CD4-positive, CD25-positive, alpha-beta regulatory T cell (primary cell): ENCODE measurements around the gene MCM3AP. TPM values are rescaled to one million over a fixed set of nuclear protein-coding genes. Genes with fewer than 3 reads are reported as not detected.
A peak's percentile ranks its signal among the peaks of the same experiment; 100 is the strongest.

ENCODE experiments used
- ATAC-seq, 2 donors: fragments of 150-1000 bp; cut with Tn5 transposase; one replicate each; pipeline ENCODE4 v1.10.0; 2021; ENCODE audit warnings: low read depth in 2 of 2, moderate number of reproducible peaks in 2 of 2, moderate library complexity in 1 of 2
- DNase-seq, 3 donors: peaks; one replicate each; pipeline versions ENCODE4 v3.0.0 to v3.0.0-alpha.2; 2012 to 2022; ENCODE audit warnings: mixed read lengths in 1 of 3
- H3K27ac ChIP-seq: one replicate; pipeline ENCODE4 v1.7.0; 2013; ENCODE audit warnings: mild to moderate bottlenecking, low read length; ENCODE audit not compliant: insufficient read depth, poor library complexity, severe bottlenecking
- H3K27me3 ChIP-seq: one replicate; pipeline ENCODE4 v1.7.0; 2013; ENCODE audit warnings: low read length; ENCODE audit not compliant: control insufficient read depth, insufficient read depth
- H3K36me3 ChIP-seq: one replicate; pipeline ENCODE4 v1.7.0; 2013; ENCODE audit warnings: mild to moderate bottlenecking, low read length, moderate library complexity; ENCODE audit not compliant: control insufficient read depth, insufficient read depth
- H3K4me1 ChIP-seq: 2 replicates; pipeline ENCODE4 v1.7.0; 2013; ENCODE audit warnings: mild to moderate bottlenecking, low read length; ENCODE audit not compliant: insufficient read depth, control insufficient read depth, poor library complexity, severe bottlenecking
- H3K4me3 ChIP-seq: one replicate; pipeline ENCODE4 v1.7.0; 2013; ENCODE audit warnings: low read depth, mild to moderate bottlenecking, low read length, moderate library complexity
- H3K9me3 ChIP-seq, 2 experiments: 1 replicate in 1 of 2; 2 replicates in 1 of 2; pipeline ENCODE4 v1.7.0; 2013; ENCODE audit warnings: low read length in 2 of 2, mild to moderate bottlenecking in 1 of 2, moderate library complexity in 1 of 2; ENCODE audit not compliant: control insufficient read depth in 2 of 2
- H3K27ac Mint-ChIP-seq, 3 donors: one replicate each; pipeline ENCODE4 v1.8.0; 2020 to 2022; ENCODE audit warnings: mild to moderate bottlenecking in 3 of 3, mixed read lengths in 3 of 3, moderate library complexity in 2 of 3
- H3K27me3 Mint-ChIP-seq: one replicate; pipeline ENCODE4 v1.8.0; 2022; ENCODE audit warnings: mild to moderate bottlenecking, mixed read lengths
- H3K36me3 Mint-ChIP-seq: one replicate; pipeline ENCODE4 v1.8.0; 2020; ENCODE audit warnings: mixed read lengths
- H3K4me1 Mint-ChIP-seq, 4 donors: one replicate each; pipeline ENCODE4 v1.8.0; 2020 to 2022; ENCODE audit warnings: mixed read lengths in 4 of 4, mild to moderate bottlenecking in 1 of 4
- H3K4me3 Mint-ChIP-seq, 4 donors: one replicate each; pipeline ENCODE4 v1.8.0; 2020 to 2022; ENCODE audit warnings: mild to moderate bottlenecking in 4 of 4, mixed read lengths in 4 of 4, moderate library complexity in 3 of 4
- H3K9me3 Mint-ChIP-seq, 7 donors: one replicate each; pipeline ENCODE4 v1.8.0; 2020 to 2022; ENCODE audit warnings: mixed read lengths in 7 of 7, mild to moderate bottlenecking in 3 of 7, moderate library complexity in 2 of 7
- polyA plus RNA-seq, 4 donors: library from polyadenylated mRNA; unstranded; fragments of 300-500 nt; fragmentation: Illumina TruSeq; gene quantifications; one replicate each; pipeline ENCODE4 v1.2.3, GENCODE V29; 2021
- total RNA-seq: library from RNA; stranded (reverse); gene quantifications from one replicate; pipeline ENCODE4 v1.2.3, GENCODE V29; 2022

MCM3AP gene
- total and polyA plus RNA-seq, 5 donors from 2014 or later, result 30.7 to 139 (median 45.3) TPM

DNA sequence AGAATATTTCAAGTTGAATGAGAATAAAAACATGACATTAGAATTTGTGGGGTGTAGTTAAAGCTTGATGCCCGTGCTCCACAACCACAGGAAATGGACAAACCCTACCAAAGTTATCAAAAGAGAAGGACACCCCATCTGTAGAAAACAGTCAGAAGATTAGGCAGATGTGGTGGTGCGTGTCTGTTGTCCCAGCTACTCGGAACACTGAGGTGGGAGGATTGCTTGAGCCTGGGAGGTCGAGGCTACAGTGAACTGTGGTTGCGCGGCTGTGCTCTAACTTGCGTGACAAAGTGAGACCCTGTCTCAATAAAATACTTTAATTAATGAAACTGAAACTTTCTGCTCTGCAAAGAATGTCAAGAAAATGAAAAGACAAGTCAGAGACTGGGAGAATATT is 99.7 kb downstream of the MCM3AP start:
- Mint-ChIP-seq H3K4me1 (peaks cover 0 to 15% (median 5%) of the 10 kb centered on the region in 4 donors), H3K27ac (peak overlapping the region in 1 of 3 donors; percentile 88), H3K36me3 (no peaks in the 10 kb centered on the region), H3K27me3 (no peaks in the 10 kb centered on the region), H3K9me3 (no peaks in the 10 kb centered on the region), H3K4me3 (peak overlapping the region; percentile 46 to 90 (median 78))
- H3K36me3 ChIP-seq, result no peaks in the 10 kb centered on the region
- H3K9me3 ChIP-seq, result no peaks in the 10 kb centered on the region
- no peak overlapping the region for H3K27ac ChIP-seq
- no peak overlapping the region for H3K4me3 ChIP-seq
- no peaks in the 10 kb centered on the region for H3K27me3 ChIP-seq
- H3K4me1 ChIP-seq, result peaks cover 10% of the 10 kb centered on the region
- ATAC-seq (no peak), DNase-seq (no peak)

Other genes starting within 250 kb of the MCM3AP start
- gene COL6A2, start 187.5 kb downstream of the MCM3AP start, total RNA-seq, result 12.9 TPM
- 1 to 10 TPM in 2 of 4 donors, under 1 TPM in 2; 0.08 to 3.8 (median 0.83) TPM for gene COL6A2, start 187.5 kb downstream of the MCM3AP start, polyA plus RNA-seq
- not detected for gene FTCD, start 130.0 kb downstream of the MCM3AP start, total RNA-seq
- under 1 TPM in 1 of 4 donors, not detected in 3; 0.38 TPM for gene FTCD, start 130.0 kb downstream of the MCM3AP start, polyA plus RNA-seq
- gene SPATC1L, start 101.2 kb downstream of the MCM3AP start, total RNA-seq, result 1.7 TPM
- 1 to 10 TPM; 2.5 to 9.2 (median 6.2) TPM for gene SPATC1L, start 101.2 kb downstream of the MCM3AP start, polyA plus RNA-seq
- 51.6 TPM for gene LSS, start 56.8 kb downstream of the MCM3AP start, total RNA-seq
- gene LSS, start 56.8 kb downstream of the MCM3AP start, polyA plus RNA-seq, result 10 to 100 TPM in 3 of 4 donors, 1 to 10 TPM in 1; 8.8 to 18.0 (median 12.3) TPM
- gene YBEY, start 731 bp upstream of the MCM3AP start, total RNA-seq, result 10.9 TPM
- gene YBEY, start 731 bp upstream of the MCM3AP start, polyA plus RNA-seq, result 10 to 100 TPM; 13.6 to 18.3 (median 15.4) TPM
- 5.2 TPM for gene C21orf58, start 38.3 kb upstream of the MCM3AP start, total RNA-seq
- under 1 TPM; 0.64 to 0.96 (median 0.83) TPM for gene C21orf58, start 38.3 kb upstream of the MCM3AP start, polyA plus RNA-seq
- 64.5 TPM for gene PCNT, start 38.5 kb upstream of the MCM3AP start, total RNA-seq
- 10 to 100 TPM in 2 of 4 donors, 1 to 10 TPM in 2; 5.3 to 13.7 (median 9.5) TPM for gene PCNT, start 38.5 kb upstream of the MCM3AP start, polyA plus RNA-seq
- 125 TPM for gene DIP2A, start 173.3 kb upstream of the MCM3AP start, total RNA-seq
- 10 to 100 TPM; 12.6 to 24.8 (median 16.6) TPM for gene DIP2A, start 173.3 kb upstream of the MCM3AP start, polyA plus RNA-seq